Common myeloid progenitor, CD34-positive (primary cell): ENCODE measurements around the gene KRTAP9-1.
"Not testable (repeated sequence)": the region's sequence is repeated elsewhere in the genome, so short reads cannot be mapped to it uniquely, and the experiment has no call there.

ENCODE experiments used
- CTCF ChIA-PET: fragments of 350-600 bp; sonication (Branson Sonifier 250); formaldehyde crosslinking; loops from one replicate; lab custom pipeline; 2021; ENCODE audit warnings: antibody characterized with exemption; lab: Charles Lee
- POLR2A ChIA-PET: fragments of 350-600 bp; sonication (Branson Sonifier 250); formaldehyde crosslinking; loops from one replicate; lab custom pipeline; 2021; ENCODE audit warnings: antibody characterized with exemption; lab: Charles Lee
- DNase-seq, 3 donors: peaks; one replicate each; pipeline versions ENCODE4 v3.0.0 to v3.0.0-alpha.2; 2013
- H3K27ac ChIP-seq, 2 experiments: 1 replicate in 1 of 2; 2 replicates in 1 of 2; pipeline ENCODE4 v1.7.0; 2013; ENCODE audit warnings: inconsistent platforms in 2 of 2, low read length in 2 of 2, mild to moderate bottlenecking in 2 of 2, low read depth in 1 of 2, moderate library complexity in 1 of 2; ENCODE audit not compliant: severe bottlenecking in 2 of 2, insufficient read depth in 1 of 2, poor library complexity in 1 of 2
- H3K27me3 ChIP-seq, 5 experiments: replicated peaks in 2 of 5; 1 replicate in 3 of 5; 2 replicates in 2 of 5; pipeline versions ENCODE4 v1.6.1 to v1.7.0; 2013; ENCODE audit warnings: low read length in 4 of 5, mild to moderate bottlenecking in 2 of 5, moderate library complexity in 2 of 5, inconsistent platforms in 1 of 5; ENCODE audit not compliant: insufficient read depth in 5 of 5, control insufficient read depth in 4 of 5
- H3K36me3 ChIP-seq, 4 experiments: 1 replicate in 2 of 4; 2 replicates in 2 of 4; pipeline versions ENCODE4 v1.6.1 to v1.7.0; 2013; ENCODE audit warnings: low read length in 3 of 4, control low read depth in 1 of 4, mild to moderate bottlenecking in 1 of 4; ENCODE audit not compliant: control insufficient read depth in 4 of 4, insufficient read depth in 4 of 4
- H3K4me1 ChIP-seq, 4 experiments: 1 replicate in 3 of 4; 2 replicates in 1 of 4; pipeline versions ENCODE4 v1.6.1 to v1.7.1; 2013; ENCODE audit warnings: low read length in 3 of 4, mild to moderate bottlenecking in 3 of 4, control low read depth in 1 of 4, inconsistent platforms in 1 of 4, moderate library complexity in 1 of 4; ENCODE audit not compliant: control insufficient read depth in 4 of 4, insufficient read depth in 4 of 4; ENCODE audit errors: control extremely low read depth in 1 of 4
- H3K4me3 ChIP-seq, 7 experiments: 1 replicate in 4 of 7; 2 replicates in 3 of 7; pipeline versions ENCODE4 v1.5.1 to v1.7.0; 2013; ENCODE audit warnings: mild to moderate bottlenecking in 7 of 7, low read length in 6 of 7, moderate library complexity in 6 of 7, inconsistent platforms in 2 of 7, low read depth in 2 of 7, control low read depth in 1 of 7; ENCODE audit not compliant: insufficient read depth in 4 of 7, control insufficient read depth in 1 of 7; ENCODE audit errors: extremely low read depth in 1 of 7
- H3K9me3 ChIP-seq, 5 experiments: 1 replicate in 4 of 5; 2 replicates in 1 of 5; pipeline versions ENCODE4 v1.6.1 to v1.7.1; 2013; ENCODE audit warnings: low read length in 4 of 5, mild to moderate bottlenecking in 2 of 5, inconsistent platforms in 1 of 5, low read depth in 1 of 5, moderate library complexity in 1 of 5; ENCODE audit not compliant: control insufficient read depth in 4 of 5, insufficient read depth in 2 of 5; ENCODE audit errors: control extremely low read depth in 1 of 5
- WGBS: methylation state at CpG from one replicate; pipeline ENCODE4 v1.1.5; 2013; ENCODE audit not compliant: insufficient coverage; 5-methylcytosine and 5-hydroxymethylcytosine counted together

The KRTAP9-1 gene

DNA sequence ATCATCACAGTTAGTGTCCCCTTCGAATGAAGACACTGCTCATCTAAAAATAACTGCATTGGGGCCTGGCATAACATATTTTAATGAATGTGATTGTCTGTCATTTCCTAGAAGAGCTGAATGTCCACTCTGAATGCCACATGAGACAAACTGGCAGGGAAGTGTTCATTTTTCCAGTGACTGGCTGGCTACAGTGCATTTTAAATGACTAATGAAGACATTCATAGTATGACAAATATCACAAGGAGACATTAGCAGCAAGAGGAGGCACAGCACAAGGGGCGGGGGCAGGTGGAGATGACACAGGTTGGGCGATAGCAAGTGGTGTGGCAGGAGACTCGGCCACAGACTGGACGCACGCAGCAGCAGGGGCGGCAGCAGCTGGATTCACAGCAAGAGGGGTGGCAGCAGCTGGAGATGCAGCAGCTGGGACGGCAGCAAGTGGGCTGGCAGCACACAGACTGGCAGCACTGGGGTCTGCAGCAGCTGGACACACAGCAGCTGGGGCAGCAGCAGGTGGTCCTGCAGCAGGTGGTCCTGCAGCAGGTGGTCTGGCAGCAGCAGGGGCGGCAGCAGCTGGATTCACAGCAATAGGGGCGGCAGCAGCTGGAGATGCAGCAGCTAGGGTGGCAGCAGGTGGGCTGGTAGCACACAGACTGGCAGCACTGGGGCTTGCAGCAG, 40.6 kb upstream of the KRTAP9-1 start:
- CTCF ChIA-PET, DNase-seq, H3K36me3 ChIP-seq, H3K9me3 ChIP-seq, H3K4me3 ChIP-seq, H3K4me1 ChIP-seq, POLR2A ChIA-PET, H3K27me3 ChIP-seq, H3K27ac ChIP-seq: not testable (repeated sequence)
- 96% methylated on average over 9 of the region's 10 CpGs for WGBS

DNA sequence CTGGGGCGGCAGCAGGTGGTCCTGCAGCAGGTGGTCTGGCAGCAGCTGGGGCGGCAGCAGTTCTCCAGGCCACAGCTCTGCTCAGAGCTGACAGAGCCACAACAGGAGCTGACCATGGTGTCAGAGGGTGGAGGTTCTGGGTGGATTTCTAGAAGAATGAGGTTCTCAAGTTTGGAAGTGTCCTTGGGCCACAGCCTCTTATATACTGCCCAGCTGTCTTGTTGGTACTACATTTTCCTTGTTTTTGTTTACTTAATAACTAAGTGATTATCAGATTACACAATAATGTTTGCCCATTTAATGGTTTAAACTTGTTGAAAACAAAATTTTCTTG, 40.1 kb upstream of the KRTAP9-1 start, which contains the start of gene KRTAP4-5:
TSS of gene KRTAP4-5 (minus strand) at position 174 of the 334 bp plus-strand sequence. CDS start at position 116, 58 bp downstream.
- no peak for DNase-seq
- Histone ChIP-seq H3K36me3 (no peaks in the 10 kb centered on the region), H3K9me3 (peaks cover 0 to 3% (median 0%) of the 10 kb centered on the region in 5 experiments), H3K27me3 (peaks cover 0 to 3% (median 0%) of the 10 kb centered on the region in 5 experiments), H3K4me1 (peaks cover 0 to 8% (median 0%) of the 10 kb centered on the region in 4 experiments), H3K4me3 (no peak within 1 kb of the TSS), H3K27ac (no peak within 1 kb of the TSS)
- ChIA-PET POLR2A (no interaction called here), CTCF (no interaction called here)
- 50% methylated on average over 2 of the region's 2 CpGs for WGBS

DNA sequence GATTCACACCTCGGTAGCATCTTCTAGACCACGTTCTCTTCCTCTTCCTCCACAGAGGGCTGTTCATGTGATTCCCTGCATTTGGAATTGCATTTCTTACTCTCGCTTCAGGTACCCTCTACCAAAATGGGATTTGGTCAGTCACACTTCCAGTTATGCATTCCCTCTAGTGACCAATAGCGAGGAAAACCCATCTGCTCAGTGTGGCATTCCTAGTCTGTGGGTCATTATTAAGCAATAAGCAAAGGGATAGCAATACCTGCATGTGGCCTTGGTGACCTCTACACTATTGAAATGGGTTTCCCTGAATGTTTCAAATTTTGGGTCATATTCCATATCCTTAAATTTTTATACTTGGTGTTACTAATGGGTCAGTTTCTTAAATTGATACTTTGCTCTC, 39.7 kb upstream of the KRTAP9-1 start:
- Histone ChIP-seq H3K4me1 (peaks cover 0 to 8% (median 0%) of the 10 kb centered on the region in 4 experiments), H3K36me3 (no peaks in the 10 kb centered on the region), H3K27me3 (peaks cover 0 to 3% (median 0%) of the 10 kb centered on the region in 5 experiments), H3K9me3 (peaks cover 0 to 3% (median 0%) of the 10 kb centered on the region in 5 experiments), H3K4me3 (no peak overlapping the region), H3K27ac (no peak overlapping the region)
- 95% methylated on average over 4 of the region's 4 CpGs for WGBS
- no peak for DNase-seq
- ChIA-PET CTCF (interaction anchor here (0.6 kb wide), 1 partner anchor 9 kb away, joined by 3 read pairs; no protein-coding TSS in a partner anchor), POLR2A (no interaction called here)

DNA sequence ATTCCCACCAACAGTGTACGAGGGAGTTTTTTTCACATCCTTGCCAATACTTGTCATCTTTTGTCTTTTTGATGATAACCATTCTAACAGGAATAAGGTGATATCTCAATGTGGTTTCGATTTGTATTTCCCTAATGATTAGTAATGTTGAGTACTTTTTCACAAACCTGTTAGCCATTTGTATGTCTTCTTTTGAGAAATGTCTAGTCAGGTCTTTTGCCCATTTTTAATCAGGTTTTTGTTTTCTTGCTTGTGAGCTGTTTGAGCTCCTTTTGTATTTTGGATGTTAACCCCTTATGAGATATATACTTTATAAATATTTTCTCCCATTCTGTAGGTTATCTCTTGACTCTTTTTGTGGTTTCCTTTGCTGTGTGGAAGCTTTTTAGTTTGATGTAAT, 38.2 kb upstream of the KRTAP9-1 start:
- 100% methylated on average over 1 of the region's 2 CpGs for WGBS
- CTCF ChIA-PET = no interaction called here

DNA sequence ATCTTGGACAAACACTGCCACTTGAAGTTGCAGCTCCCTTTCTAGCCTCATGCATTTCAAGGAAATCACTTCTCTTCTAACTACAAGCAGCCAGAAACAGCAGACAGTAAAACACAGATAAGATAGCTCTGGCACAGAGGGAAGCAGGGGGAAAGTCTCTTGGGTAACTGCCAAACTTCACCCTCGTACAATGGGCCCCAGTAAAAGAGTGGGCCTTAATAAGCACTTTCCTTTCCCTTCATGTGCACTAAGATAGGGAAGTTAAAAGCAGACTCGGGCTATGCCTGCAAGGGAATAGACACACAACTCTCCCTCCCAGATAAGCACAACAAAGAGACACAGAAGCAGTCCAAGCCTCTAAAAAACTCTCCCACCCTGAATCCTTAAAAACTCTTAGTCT, 35.8 kb upstream of the KRTAP9-1 start:
- peak in 2 of 3 donors; percentile 30 to 47 for DNase-seq
- ChIA-PET CTCF (no interaction called here), POLR2A (no interaction called here)
- Histone ChIP-seq H3K4me3 (no peak overlapping the region), H3K27ac (no peak overlapping the region), H3K27me3 (peaks cover 0 to 3% (median 0%) of the 10 kb centered on the region in 5 experiments), H3K36me3 (no peaks in the 10 kb centered on the region), H3K9me3 (peaks cover 0 to 3% (median 0%) of the 10 kb centered on the region in 5 experiments), H3K4me1 (peaks cover 0 to 8% (median 0%) of the 10 kb centered on the region in 4 experiments)
- 20% methylated on average over 1 of the region's 2 CpGs for WGBS

More for the DNA sequence above, 38.2 kb upstream of the KRTAP9-1 start:
- no peaks in the 10 kb centered on the region for H3K36me3 ChIP-seq
- no peak overlapping the region for H3K27ac ChIP-seq
- H3K4me1 ChIP-seq = peaks cover 0 to 8% (median 0%) of the 10 kb centered on the region in 4 experiments
- peaks cover 0 to 3% (median 0%) of the 10 kb centered on the region in 5 experiments for H3K9me3 ChIP-seq
- POLR2A ChIA-PET = no interaction called here
- DNase-seq = no peak
- H3K4me3 ChIP-seq = no peak overlapping the region
- peaks cover 0 to 3% (median 0%) of the 10 kb centered on the region in 5 experiments for H3K27me3 ChIP-seq

DNA sequence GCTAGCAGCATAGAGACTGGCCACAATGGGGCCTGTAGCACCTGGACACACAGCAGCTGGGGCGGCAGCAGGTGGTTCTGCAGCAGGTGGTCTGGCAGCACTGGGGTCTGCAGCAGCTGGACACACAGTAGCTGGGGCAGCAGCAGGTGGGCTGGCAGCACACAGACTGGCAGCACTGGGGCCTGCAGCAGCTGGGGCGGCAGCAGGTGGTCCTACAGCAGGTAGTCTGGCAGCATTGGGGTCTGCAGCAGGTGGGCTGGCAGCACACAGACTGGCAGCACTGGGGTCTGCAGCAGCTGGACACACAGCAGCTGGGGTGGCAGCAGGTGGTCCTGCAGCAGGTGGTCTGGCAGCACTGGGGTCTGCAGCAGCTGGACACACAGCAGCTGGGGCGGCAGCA, 29.5 kb upstream of the KRTAP9-1 start:
- CTCF ChIA-PET = interaction anchor here (2.2 kb wide), 1 partner anchor 10 kb away, joined by 5 read pairs; no protein-coding TSS in a partner anchor
- WGBS = 96% methylated on average over 2 of the region's 3 CpGs
- POLR2A ChIA-PET, H3K4me3 ChIP-seq, H3K4me1 ChIP-seq, H3K27ac ChIP-seq, H3K27me3 ChIP-seq, DNase-seq, H3K36me3 ChIP-seq, H3K9me3 ChIP-seq: not testable (repeated sequence)

DNA sequence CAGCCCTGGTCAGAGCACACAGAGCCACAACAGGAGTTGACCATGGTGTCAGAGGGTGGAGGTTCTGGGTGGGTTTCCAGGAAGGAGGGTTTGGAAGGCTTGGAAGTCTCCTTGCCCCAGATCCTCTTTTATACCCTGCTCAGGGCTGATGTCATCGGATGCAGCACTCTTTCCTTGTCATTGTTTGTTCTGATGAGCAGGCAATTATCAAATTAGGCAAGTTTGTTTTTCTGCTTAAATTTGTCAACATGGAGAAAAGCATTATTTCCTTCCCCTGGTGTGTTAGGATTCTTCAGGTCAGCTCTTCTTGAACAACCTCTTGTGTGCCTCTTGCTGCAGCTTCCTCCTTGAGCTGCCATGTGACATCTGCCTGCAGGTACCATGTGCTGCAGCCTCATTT, 29.0 kb upstream of the KRTAP9-1 start, which contains the start of gene KRTAP4-4:
TSS of gene KRTAP4-4 (minus strand) at position 101 of the 400 bp plus-strand sequence. CDS start at position 44, 57 bp downstream.
- H3K27ac ChIP-seq = no peak within 1 kb of the TSS
- no peaks in the 10 kb centered on the region for H3K9me3 ChIP-seq
- ChIA-PET POLR2A (no interaction called here), CTCF (interaction anchor here (2.2 kb wide), 1 partner anchor 9 kb away, joined by 5 read pairs; no protein-coding TSS in a partner anchor)
- WGBS = no CpG with 5 or more reads among the region's 1 CpG
- H3K4me3 ChIP-seq = no peak within 1 kb of the TSS
- no peaks in the 10 kb centered on the region for H3K36me3 ChIP-seq
- H3K27me3 ChIP-seq = no peaks in the 10 kb centered on the region
- no peaks in the 10 kb centered on the region for H3K4me1 ChIP-seq
- no peak for DNase-seq
